HG03558 (cell line): Measurements from ENCODE around the gene ZSCAN26.

ENCODE experiments used
- ATAC-seq: cut with Tn5 transposase; IDR thresholded peaks from one replicate; pipeline ENCODE4 v1.9.1; 2021; ENCODE audit warnings: moderate number of reproducible peaks; ENCODE audit not compliant: unreplicated experiment; ENCODE audit errors: extremely low read depth

Gene ZSCAN26

DNA sequence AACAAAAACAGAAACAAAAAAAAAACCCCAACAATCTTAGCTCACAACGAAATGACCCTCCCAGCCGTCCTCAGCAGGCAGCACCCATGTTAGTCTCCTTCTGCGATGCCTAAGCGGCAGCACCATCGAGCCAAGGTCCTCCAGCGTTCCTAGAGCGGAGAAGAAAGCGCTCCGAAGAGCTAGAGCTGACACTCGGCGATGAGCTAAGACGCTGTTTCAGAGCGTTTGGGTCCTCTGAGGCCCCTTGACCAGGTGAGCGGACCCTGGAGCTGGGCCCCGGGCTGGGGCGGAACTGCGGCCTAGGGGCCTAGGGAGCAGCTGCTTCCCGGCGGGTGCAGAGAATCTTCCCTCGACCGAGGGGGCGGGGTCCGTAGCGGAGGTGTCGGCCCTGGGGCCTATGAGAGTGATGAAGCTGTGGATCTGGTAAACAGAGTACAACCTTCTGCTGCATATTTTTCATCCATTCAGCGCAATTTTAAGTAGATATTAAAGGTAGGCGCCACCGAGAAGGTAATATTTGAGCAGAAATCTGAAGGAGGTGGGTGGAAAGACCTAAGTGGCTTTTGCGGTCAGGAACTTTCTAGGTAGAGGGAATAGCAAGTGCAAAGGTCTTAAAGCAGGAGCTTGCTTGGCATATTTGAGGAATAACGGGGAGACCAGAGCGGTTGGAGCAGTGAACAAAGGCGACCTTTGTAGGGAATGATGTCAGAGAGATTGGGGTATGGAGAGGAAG, at the start of gene ZSCAN26:
Gene ZSCAN26, plus strand, starts transcription at position 182 of the 733 bp plus-strand sequence. CDS start 4,777 bp downstream, outside the sequence.
- peak; percentile 74 for ATAC-seq

GRCh38 chr6:28217890-28218289, 49.1 kb upstream of the ZSCAN26 start:
- ATAC-seq = no peak

- ATAC-seq = no peak
Measured at GRCh38 chr6:28218312-28219248, 48.4 kb upstream of the ZSCAN26 start.

GRCh38 chr6:28220257-28221133, 46.4 kb upstream of the ZSCAN26 start:
- ATAC-seq = no peak

- ATAC-seq = no peak
Measured at GRCh38 chr6:28224131-28225055, 42.5 kb upstream of the ZSCAN26 start.

DNA sequence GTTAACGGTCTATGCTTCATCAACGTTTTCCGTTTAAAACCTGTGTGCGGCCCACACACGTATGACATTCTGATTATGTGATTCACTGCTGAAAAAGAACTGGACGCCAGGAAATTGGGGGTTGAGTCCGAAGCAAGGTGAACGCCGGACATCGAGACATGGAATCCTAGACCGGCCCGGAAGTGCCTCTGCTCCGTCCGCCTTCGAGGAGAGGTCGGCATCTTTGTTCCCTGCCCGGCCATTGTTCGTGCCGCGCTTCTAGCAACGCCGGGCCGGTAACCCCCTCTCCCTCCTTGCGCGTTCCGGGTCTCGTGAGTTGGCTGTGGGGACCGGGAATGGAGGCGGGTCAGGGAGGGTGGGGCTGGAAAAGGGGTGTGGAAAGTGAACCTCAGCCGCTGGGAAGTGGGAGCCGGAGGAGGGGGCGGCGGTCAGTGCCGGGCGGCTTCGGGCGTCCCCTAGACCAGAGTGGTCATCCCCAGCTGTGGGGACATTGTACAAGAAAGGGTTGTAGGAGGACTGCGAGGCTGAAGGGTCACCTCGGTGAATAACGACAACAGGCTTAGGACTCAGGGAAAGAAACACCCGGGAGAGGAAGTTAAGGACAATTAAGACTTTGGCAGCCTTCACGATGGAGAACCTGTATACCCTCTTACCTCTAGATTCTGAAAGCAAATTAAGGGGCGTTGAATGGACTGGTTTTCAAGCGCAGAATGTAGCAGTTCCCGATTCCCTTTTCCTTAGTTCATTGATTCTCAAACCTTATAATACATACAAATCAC, 41.7 kb upstream of the ZSCAN26 start, which contains the start of gene ZSCAN9:
Gene ZSCAN9, plus strand, starts transcription at position 220 of the 779 bp plus-strand sequence. CDS start 1,810 bp downstream, outside the sequence.
- peak; percentile 68 for ATAC-seq

GRCh38 chr6:28226460-28226859, 40.5 kb upstream of the ZSCAN26 start:
- no peak for ATAC-seq

- no peak for ATAC-seq
Measured at GRCh38 chr6:28232785-28233184, 34.2 kb upstream of the ZSCAN26 start.

GRCh38 chr6:28235912-28236452, 31.0 kb upstream of the ZSCAN26 start:
- no peak for ATAC-seq

DNA sequence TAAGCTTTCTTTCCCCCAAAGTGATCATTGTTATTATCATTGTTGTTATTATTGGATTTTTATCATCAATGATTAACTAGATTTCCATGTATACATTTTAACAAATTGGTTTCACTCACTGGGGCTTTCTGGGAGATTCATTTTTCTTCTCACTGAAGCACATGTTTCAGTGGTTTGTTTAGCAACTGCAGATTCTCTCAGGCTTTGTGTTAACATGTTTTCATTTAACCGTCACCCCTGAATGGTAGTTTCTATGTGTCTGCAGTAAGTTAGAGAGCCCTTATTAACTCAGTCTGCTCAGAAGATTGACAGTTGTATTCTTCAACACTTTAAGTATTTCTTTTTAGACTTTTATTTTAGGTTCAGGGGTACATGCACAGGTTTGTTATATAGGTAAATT, 27.3 kb upstream of the ZSCAN26 start:
- ATAC-seq = no peak

GRCh38 chr6:28240471-28240870, 26.5 kb upstream of the ZSCAN26 start:
- ATAC-seq = no peak

DNA sequence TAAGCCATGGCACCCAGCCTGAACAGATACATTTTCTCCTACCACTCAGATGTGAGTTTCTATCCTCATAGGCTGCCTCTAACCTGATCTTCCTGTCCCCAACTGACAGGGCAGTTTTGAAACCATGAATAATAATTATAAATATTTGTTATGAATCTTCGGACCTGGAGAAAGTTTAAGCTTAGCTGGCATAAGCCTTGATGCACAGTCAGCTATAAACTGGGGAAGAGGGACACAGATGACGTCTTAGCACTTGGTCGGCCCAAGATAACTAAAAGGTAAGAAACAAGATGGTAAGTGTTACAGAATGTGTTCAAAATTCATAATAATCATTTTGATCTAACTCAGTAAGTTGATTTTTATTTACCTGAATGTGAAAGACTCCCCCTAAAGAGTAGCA, 23.0 kb upstream of the ZSCAN26 start:
- no peak for ATAC-seq

- no peak for ATAC-seq
Measured at GRCh38 chr6:28245206-28245941, 21.6 kb upstream of the ZSCAN26 start.

- no peak for ATAC-seq
Measured at GRCh38 chr6:28248916-28249315, 18.0 kb upstream of the ZSCAN26 start.

DNA sequence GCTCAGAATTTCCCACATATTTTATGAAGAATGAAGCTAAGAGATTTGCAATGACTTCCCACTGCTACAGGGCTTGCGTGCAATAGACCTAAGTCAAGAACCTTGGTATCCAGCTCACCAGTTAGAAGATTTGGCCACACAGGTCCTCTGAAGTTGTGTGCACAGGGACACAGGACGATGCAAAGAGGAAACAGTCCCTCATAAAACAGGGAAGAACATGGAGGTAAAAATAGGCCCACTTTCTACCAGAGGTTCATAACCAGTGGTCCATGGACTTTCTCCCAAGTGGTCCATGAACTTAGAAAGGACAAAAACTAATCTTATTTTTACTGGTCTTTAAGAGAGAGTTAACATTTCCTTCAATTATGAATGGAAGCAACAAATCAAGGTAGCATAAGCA, 16.2 kb upstream of the ZSCAN26 start:
- no peak for ATAC-seq

DNA sequence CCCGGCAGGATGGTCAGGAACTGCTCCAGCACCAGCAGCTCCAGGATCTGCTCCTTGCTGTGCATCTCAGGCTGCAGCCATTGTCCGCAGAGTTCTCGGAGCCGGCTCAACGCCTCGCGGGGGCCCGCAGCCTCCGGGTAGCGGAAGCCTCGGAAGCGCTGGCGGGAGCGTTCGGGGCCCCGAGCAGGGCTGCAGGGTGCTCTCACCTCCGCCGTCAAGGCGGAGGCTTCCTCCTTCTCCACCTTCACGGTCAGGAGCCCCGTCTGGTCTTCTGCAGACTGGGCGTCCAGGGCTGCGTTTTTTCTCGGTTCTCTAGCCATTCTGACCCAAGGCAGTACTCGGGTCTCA, 15.3 kb upstream of the ZSCAN26 start:
- no peak for ATAC-seq
